ENCODE results near the gene VPS50.

The VPS50 gene

DNA sequence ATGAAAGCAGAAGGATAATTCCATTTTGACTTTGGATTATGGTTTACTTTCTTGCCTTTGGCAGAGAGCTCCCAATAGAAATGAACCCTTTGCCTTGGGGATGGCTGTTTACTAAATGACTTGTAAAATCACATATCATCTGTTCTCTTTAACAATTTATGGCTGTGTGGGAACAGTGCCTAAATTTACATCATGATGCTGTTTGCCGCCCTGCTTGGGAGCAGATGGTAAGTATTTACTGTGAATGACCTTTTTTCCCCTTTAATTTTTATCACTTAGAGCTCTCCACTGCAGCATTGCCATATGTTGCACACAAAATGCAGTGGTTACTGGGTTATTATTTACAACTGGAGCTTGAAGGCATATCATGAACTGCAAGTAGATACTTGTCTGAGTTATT, 19.3 kb upstream of the VPS50 start:
- TF ChIP-seq, protein P1, sequence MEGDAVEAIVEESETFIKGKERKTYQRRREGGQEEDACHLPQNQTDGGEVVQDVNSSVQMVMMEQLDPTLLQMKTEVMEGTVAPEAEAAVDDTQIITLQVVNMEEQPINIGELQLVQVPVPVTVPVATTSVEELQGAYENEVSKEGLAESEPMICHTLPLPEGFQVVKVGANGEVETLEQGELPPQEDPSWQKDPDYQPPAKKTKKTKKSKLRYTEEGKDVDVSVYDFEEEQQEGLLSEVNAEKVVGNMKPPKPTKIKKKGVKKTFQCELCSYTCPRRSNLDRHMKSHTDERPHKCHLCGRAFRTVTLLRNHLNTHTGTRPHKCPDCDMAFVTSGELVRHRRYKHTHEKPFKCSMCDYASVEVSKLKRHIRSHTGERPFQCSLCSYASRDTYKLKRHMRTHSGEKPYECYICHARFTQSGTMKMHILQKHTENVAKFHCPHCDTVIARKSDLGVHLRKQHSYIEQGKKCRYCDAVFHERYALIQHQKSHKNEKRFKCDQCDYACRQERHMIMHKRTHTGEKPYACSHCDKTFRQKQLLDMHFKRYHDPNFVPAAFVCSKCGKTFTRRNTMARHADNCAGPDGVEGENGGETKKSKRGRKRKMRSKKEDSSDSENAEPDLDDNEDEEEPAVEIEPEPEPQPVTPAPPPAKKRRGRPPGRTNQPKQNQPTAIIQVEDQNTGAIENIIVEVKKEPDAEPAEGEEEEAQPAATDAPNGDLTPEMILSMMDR (IDR thresholded peaks at IDR 0.05; ENCODE audit: insufficient read depth, low read length), result no peak
- TF ChIP-seq, protein P2, sequence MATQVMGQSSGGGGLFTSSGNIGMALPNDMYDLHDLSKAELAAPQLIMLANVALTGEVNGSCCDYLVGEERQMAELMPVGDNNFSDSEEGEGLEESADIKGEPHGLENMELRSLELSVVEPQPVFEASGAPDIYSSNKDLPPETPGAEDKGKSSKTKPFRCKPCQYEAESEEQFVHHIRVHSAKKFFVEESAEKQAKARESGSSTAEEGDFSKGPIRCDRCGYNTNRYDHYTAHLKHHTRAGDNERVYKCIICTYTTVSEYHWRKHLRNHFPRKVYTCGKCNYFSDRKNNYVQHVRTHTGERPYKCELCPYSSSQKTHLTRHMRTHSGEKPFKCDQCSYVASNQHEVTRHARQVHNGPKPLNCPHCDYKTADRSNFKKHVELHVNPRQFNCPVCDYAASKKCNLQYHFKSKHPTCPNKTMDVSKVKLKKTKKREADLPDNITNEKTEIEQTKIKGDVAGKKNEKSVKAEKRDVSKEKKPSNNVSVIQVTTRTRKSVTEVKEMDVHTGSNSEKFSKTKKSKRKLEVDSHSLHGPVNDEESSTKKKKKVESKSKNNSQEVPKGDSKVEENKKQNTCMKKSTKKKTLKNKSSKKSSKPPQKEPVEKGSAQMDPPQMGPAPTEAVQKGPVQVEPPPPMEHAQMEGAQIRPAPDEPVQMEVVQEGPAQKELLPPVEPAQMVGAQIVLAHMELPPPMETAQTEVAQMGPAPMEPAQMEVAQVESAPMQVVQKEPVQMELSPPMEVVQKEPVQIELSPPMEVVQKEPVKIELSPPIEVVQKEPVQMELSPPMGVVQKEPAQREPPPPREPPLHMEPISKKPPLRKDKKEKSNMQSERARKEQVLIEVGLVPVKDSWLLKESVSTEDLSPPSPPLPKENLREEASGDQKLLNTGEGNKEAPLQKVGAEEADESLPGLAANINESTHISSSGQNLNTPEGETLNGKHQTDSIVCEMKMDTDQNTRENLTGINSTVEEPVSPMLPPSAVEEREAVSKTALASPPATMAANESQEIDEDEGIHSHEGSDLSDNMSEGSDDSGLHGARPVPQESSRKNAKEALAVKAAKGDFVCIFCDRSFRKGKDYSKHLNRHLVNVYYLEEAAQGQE (IDR thresholded peaks at IDR 0.05; ENCODE audit: insufficient replicate concordance, low read depth), result no peak
- TF ChIP-seq GABPA (IDR thresholded peaks at IDR 0.05; ENCODE audit: low read depth), result no peak
- TF ChIP-seq SPI1 (IDR thresholded peaks at IDR 0.05; ENCODE audit: borderline replicate concordance, low read depth), result no peak
- no peak for TF ChIP-seq POLR2AphosphoS5 (IDR thresholded peaks at IDR 0.05; ENCODE audit: low read depth)
- no peak overlapping the region for H3K4me3 ChIP-seq (replicated peaks; ENCODE audit: insufficient read depth, low read length)
- H3K27ac ChIP-seq (replicated peaks), result no peak overlapping the region
- DNase-seq (ENCODE audit: low read depth in 1 of 2, low spot score in 1 of 2), result no peak
- peaks cover 5% of the 10 kb centered on the region for H3K27me3 ChIP-seq (ENCODE audit: insufficient read depth, poor library complexity, severe bottlenecking)

DNA sequence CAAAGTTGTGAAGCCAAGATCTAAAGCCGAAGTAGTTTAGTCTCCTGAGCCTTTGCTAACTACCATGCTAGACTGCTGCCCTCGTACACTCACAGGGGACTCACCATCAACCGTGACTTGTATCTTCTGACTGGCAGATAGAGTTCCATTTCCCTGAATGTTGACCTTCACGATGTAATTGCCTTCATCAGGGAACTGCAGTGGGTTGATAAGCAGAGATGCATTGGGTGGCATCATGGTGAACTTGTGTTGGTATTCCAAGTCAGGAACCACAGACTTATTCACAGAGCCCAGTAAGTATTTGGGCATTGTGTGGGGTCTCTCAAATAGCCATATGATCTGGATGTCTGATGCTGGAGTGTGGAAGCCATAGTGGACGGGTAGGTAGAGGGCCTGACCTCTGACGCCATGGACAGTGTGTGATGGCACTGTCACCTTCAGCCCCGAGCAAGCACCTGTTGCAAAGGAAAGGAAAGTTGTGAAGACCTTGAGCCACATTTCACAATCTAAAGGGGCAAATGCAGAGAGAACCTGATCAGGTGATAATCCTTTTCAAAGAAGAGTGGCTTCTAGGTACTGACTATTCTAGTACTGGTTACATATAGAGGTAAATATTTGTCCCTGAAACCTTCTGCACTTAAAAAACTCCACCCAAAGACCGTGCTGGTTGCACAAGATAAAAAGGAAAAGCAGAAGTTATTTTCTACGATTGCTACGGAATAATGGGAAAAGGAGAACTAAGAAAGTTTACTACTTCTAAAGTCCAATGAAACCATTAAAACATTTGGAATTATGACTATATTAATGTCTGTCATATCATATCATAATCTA, 13.0 kb upstream of the VPS50 start:
- H3K4me3 ChIP-seq (replicated peaks; ENCODE audit: insufficient read depth, low read length), result no peak overlapping the region
- no peak overlapping the region for H3K27ac ChIP-seq (replicated peaks)
- DNase-seq (ENCODE audit: low read depth in 1 of 2, low spot score in 1 of 2), result no peak
- H3K27me3 ChIP-seq (ENCODE audit: insufficient read depth, poor library complexity, severe bottlenecking), result peaks cover 5% of the 10 kb centered on the region
- TF ChIP-seq GABPA (IDR thresholded peaks at IDR 0.05; ENCODE audit: low read depth) (no peak), SPI1 (IDR thresholded peaks at IDR 0.05; ENCODE audit: borderline replicate concordance, low read depth) (no peak), POLR2AphosphoS5 (IDR thresholded peaks at IDR 0.05; ENCODE audit: low read depth) (no peak)
- TF ChIP-seq, protein P2 (IDR thresholded peaks at IDR 0.05; ENCODE audit: insufficient replicate concordance, low read depth), result no peak
- TF ChIP-seq, protein P1 (IDR thresholded peaks at IDR 0.05; ENCODE audit: insufficient read depth, low read length), result no peak

DNA sequence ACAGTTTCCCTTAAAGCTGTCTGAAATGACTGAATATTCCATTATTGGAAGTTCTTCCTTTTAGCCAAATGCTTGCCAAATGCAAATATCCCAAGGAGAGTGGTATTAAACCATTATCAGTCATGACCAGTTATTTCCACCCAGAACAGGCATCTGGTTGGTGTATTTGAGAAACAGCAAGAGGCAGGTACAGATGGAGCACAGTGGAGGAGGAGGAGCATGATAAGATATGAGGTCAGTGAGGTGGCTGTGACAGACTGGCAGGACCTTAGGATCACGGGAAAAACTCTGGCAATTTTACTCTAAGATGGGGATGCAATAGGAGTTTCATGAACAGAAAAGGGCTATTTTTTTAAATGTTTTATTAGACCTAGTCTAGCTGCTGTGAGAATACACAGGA, 12.3 kb upstream of the VPS50 start:
- Histone ChIP-seq H3K27me3 (ENCODE audit: insufficient read depth, poor library complexity, severe bottlenecking) (peaks cover 5% of the 10 kb centered on the region), H3K27ac (replicated peaks) (no peak overlapping the region), H3K4me3 (replicated peaks; ENCODE audit: insufficient read depth, low read length) (no peak overlapping the region)
- DNase-seq (ENCODE audit: low read depth in 1 of 2, low spot score in 1 of 2), result no peak
- TF ChIP-seq POLR2AphosphoS5 (IDR thresholded peaks at IDR 0.05; ENCODE audit: low read depth) (no peak), SPI1 (IDR thresholded peaks at IDR 0.05; ENCODE audit: borderline replicate concordance, low read depth) (no peak), GABPA (IDR thresholded peaks at IDR 0.05; ENCODE audit: low read depth) (no peak)
- TF ChIP-seq, protein P1 (IDR thresholded peaks at IDR 0.05; ENCODE audit: insufficient read depth, low read length), result no peak
- TF ChIP-seq, protein P2 (IDR thresholded peaks at IDR 0.05; ENCODE audit: insufficient replicate concordance, low read depth), result no peak
